HEK293T (cell line): ENCODE results near the gene SYAP1.

Source experiments
- CTCF ChIA-PET: fragments of 350-600 bp; formaldehyde crosslinking; extraction: SDS; loops from one replicate; lab custom pipeline; 2021; ENCODE audit warnings: antibody characterized with exemption, inconsistent platforms; lab: Yijun Ruan, JAX
- POLR2A ChIA-PET: fragments of 350-600 bp; formaldehyde crosslinking; extraction: SDS; loops from one replicate; lab custom pipeline; 2020; ENCODE audit warnings: antibody characterized with exemption, inconsistent platforms; lab: Yijun Ruan, JAX
- DNase-seq: peaks from one replicate; pipeline ENCODE4 v3.0.0; 2012; ENCODE audit warnings: mixed read lengths; ENCODE audit errors: extremely low spot score
- ARNT ChIP-seq: fragments of 450-650 bp; IDR thresholded peaks from 2 replicates; pipeline ENCODE4 v1.6.1; 2017; ENCODE audit warnings: mild to moderate bottlenecking
- BHLHE40 ChIP-seq: fragments of 450-650 bp; IDR thresholded peaks from 2 replicates; pipeline ENCODE4 v1.6.1; 2016; ENCODE audit warnings: mild to moderate bottlenecking, moderate library complexity, borderline replicate concordance
- CTBP1 ChIP-seq: fragments of 450-650 bp; IDR thresholded peaks from 2 replicates; pipeline ENCODE4 v1.6.1; 2016; ENCODE audit warnings: borderline replicate concordance
- ELF4 ChIP-seq: fragments of 450-650 bp; IDR thresholded peaks from 2 replicates; pipeline ENCODE4 v1.6.1; 2017; ENCODE audit warnings: antibody characterized with exemption
- FOXA1 ChIP-seq: fragments of 450-650 bp; IDR thresholded peaks from 2 replicates; pipeline ENCODE4 v1.6.1; 2016; ENCODE audit warnings: mild to moderate bottlenecking
- FOXK2 ChIP-seq: fragments of 450-650 bp; IDR thresholded peaks from 2 replicates; pipeline ENCODE4 v1.6.1; 2016; ENCODE audit warnings: mild to moderate bottlenecking
- FOXM1 ChIP-seq: fragments of 450-650 bp; IDR thresholded peaks from 2 replicates; pipeline ENCODE4 v1.6.1; 2017; ENCODE audit warnings: mild to moderate bottlenecking, borderline replicate concordance
- HDGF ChIP-seq: fragments of 450-650 bp; IDR thresholded peaks from 2 replicates; pipeline ENCODE4 v1.6.1; 2017; ENCODE audit warnings: antibody characterized with exemption, borderline replicate concordance
- L3MBTL2 ChIP-seq: fragments of 450-650 bp; conservative IDR thresholded peaks from 2 replicates; pipeline ENCODE4 v1.6.1; 2016; ENCODE audit warnings: mild to moderate bottlenecking
- LEF1 ChIP-seq: fragments of 450-650 bp; IDR thresholded peaks from 2 replicates; pipeline ENCODE4 v1.6.1; 2017; ENCODE audit warnings: mild to moderate bottlenecking, borderline replicate concordance
- NFRKB ChIP-seq: fragments of 450-650 bp; IDR thresholded peaks from 2 replicates; pipeline ENCODE4 v1.6.1; 2016; ENCODE audit warnings: mild to moderate bottlenecking, moderate library complexity
- PKNOX1 ChIP-seq: fragments of 450-650 bp; IDR thresholded peaks from 2 replicates; pipeline ENCODE4 v1.6.1; 2016
- SP1 ChIP-seq: fragments of 450-650 bp; IDR thresholded peaks from 2 replicates; pipeline ENCODE4 v1.6.1; 2017
- SUZ12 ChIP-seq: fragments of 450-650 bp; IDR thresholded peaks from 2 replicates; pipeline ENCODE4 v1.6.1; 2016; ENCODE audit warnings: mild to moderate bottlenecking
- TARDBP ChIP-seq: fragments of 450-650 bp; IDR thresholded peaks from 2 replicates; pipeline ENCODE4 v1.6.1; 2016
- ZNF384 ChIP-seq: fragments of 450-650 bp; IDR thresholded peaks from 2 replicates; pipeline ENCODE4 v1.6.1; 2016

SYAP1 gene

DNA sequence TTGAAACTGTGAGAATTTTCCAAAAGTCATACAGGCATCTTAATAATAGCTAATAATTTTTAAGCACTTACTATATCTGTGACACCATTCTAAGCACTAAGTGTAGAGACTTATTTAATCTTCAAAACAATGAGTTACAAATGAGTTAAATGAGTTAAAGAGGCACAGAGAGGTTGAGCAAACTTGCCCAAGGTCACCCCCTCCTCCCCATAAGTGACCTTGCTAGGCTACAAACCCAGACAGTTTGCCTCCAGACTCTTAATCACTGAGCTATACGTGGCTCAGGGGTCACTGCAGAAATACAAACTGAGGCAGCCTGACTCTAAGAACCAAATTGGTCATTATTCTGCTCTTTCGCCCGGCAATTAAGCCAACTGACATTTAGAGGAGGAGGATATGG, 22.5 kb upstream of the SYAP1 start:
- POLR2A ChIA-PET: interaction anchor here (1.4 kb wide), 2 partner anchors 15 to 23 kb away, joined by 3 to 4 read pairs; partner anchors contain the start of genes CTPS2 and SYAP1
- TF ChIP-seq L3MBTL2: no peak
- no peak for TF ChIP-seq BHLHE40
- TF ChIP-seq LEF1: no peak
- no peak for TF ChIP-seq PKNOX1
- no peak for TF ChIP-seq ARNT
- TF ChIP-seq TARDBP: no peak
- no peak for TF ChIP-seq ELF4
- TF ChIP-seq FOXK2: no peak
- no peak for TF ChIP-seq FOXM1
- no peak for TF ChIP-seq CTBP1
- no peak for TF ChIP-seq HDGF
- no peak for TF ChIP-seq FOXA1
- no peak for TF ChIP-seq NFRKB
- TF ChIP-seq SUZ12: no peak
- TF ChIP-seq ZNF384: no peak
- no peak for TF ChIP-seq SP1
- CTCF ChIA-PET: no interaction called here
- no peak for DNase-seq

- ChIA-PET POLR2A (interaction anchor here (1.1 kb wide), 1 partner anchor 21 kb away, joined by 4 read pairs; no protein-coding TSS in a partner anchor), CTCF (no interaction called here)
- no peak for DNase-seq
- TF ChIP-seq ZNF384 (no peak), SP1 (no peak), FOXA1 (no peak)
Observed at GRCh38 chrX:16699389-16699788, 20.0 kb upstream of the SYAP1 start.

DNA sequence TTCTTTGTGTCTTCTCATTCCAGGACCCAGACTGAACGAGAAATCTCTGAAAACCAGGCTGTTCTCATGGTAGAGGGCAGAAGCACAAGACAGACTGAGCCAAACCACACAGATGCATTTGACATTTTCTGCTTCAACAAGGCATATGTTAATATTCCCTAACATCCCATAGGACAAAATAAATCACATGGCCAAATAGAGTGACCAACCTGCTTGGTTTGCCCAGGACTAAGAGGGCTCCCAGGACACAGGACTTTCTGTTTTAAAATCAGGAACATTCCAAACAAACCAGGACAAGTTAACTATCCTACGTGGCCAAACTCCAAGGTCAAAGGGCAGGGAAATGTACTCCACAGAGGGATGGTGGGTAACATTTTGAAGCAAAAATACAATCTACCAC, 18.7 kb upstream of the SYAP1 start:
- POLR2A ChIA-PET: no interaction called here
- DNase-seq: no peak
- CTCF ChIA-PET: no interaction called here
- TF ChIP-seq ZNF384 (no peak), FOXM1 (no peak)

- no peak for TF ChIP-seq ARNT
- no peak for TF ChIP-seq LEF1
- no peak for TF ChIP-seq NFRKB
- no peak for TF ChIP-seq SP1
- TF ChIP-seq FOXA1: no peak
- no peak for TF ChIP-seq SUZ12
- TF ChIP-seq L3MBTL2: no peak
- no peak for TF ChIP-seq BHLHE40
- no peak for TF ChIP-seq TARDBP
- TF ChIP-seq FOXK2: no peak
- TF ChIP-seq PKNOX1: no peak
- POLR2A ChIA-PET: interaction anchor here (1.1 to 1.6 kb wide), 2 partner anchors 10 to 16 kb away, joined by 4 to 9 read pairs; partner anchors contain the start of genes CTPS2 and SYAP1
- CTCF ChIA-PET: interaction anchor here (0.7 kb wide), 1 partner anchor 119 kb away, joined by 4 read pairs; no protein-coding TSS in a partner anchor
- no peak for DNase-seq
Observed at GRCh38 chrX:16702700-16703599, 16.5 kb upstream of the SYAP1 start.

- DNase-seq: no peak
- ChIA-PET POLR2A (interaction anchor here (0.8 kb wide), 1 partner anchor 14 kb away, joined by 3 read pairs; the partner anchor contains the start of gene SYAP1), CTCF (interaction anchor here (0.5 kb wide), 1 partner anchor 1211 kb away, joined by 3 read pairs; no protein-coding TSS in a partner anchor)
- TF ChIP-seq TARDBP (no peak), LEF1 (no peak), FOXK2 (no peak)
Observed at GRCh38 chrX:16705370-16705769, 14.0 kb upstream of the SYAP1 start.

- ChIA-PET CTCF (no interaction called here), POLR2A (interaction anchor here (1.2 kb wide), 1 partner anchor 12 kb away, joined by 6 read pairs; the partner anchor contains the start of gene SYAP1)
- DNase-seq: no peak
- no peak for TF ChIP-seq PKNOX1
- TF ChIP-seq CTBP1: no peak
- TF ChIP-seq TARDBP: no peak
Observed at GRCh38 chrX:16708016-16708415, 11.4 kb upstream of the SYAP1 start.
